BE2C (cell line): ENCODE measurements around the gene PTPA.
"Not testable (repeated sequence)": the region's sequence is repeated elsewhere in the genome, so short reads cannot be mapped to it uniquely, and the experiment has no call there.

Experiments used
- DNase-seq: peaks from one replicate; pipeline ENCODE4 v3.0.0-alpha.2; 2020
- H3K27me3 ChIP-seq: fragments of 250-450 bp; sonication (Bioruptor Pico); 2 replicates; pipeline ENCODE4 v1.5.1; 2020; ENCODE audit warnings: mild to moderate bottlenecking
- H3K36me3 ChIP-seq: fragments of 250-450 bp; sonication (Bioruptor Pico); 2 replicates; pipeline ENCODE4 v1.5.1; 2020; ENCODE audit warnings: mild to moderate bottlenecking
- H3K4me1 ChIP-seq: fragments of 250-450 bp; sonication (Bioruptor Pico); 2 replicates; pipeline ENCODE4 v1.5.1; 2020
- H3K4me3 ChIP-seq: 2 replicates; pipeline ENCODE4 v1.5.1; 2011; ENCODE audit warnings: low read depth, low read length
- H3K9me3 ChIP-seq: fragments of 250-450 bp; sonication (Bioruptor Pico); 2 replicates; pipeline ENCODE4 v1.5.1; 2020
- TF ChIP-seq, protein P1 (sequence below): IDR thresholded peaks from 2 replicates; pipeline ENCODE4 v1.5.1; 2012; ENCODE audit warnings: mild to moderate bottlenecking, low read depth, low read length

The PTPA gene

DNA sequence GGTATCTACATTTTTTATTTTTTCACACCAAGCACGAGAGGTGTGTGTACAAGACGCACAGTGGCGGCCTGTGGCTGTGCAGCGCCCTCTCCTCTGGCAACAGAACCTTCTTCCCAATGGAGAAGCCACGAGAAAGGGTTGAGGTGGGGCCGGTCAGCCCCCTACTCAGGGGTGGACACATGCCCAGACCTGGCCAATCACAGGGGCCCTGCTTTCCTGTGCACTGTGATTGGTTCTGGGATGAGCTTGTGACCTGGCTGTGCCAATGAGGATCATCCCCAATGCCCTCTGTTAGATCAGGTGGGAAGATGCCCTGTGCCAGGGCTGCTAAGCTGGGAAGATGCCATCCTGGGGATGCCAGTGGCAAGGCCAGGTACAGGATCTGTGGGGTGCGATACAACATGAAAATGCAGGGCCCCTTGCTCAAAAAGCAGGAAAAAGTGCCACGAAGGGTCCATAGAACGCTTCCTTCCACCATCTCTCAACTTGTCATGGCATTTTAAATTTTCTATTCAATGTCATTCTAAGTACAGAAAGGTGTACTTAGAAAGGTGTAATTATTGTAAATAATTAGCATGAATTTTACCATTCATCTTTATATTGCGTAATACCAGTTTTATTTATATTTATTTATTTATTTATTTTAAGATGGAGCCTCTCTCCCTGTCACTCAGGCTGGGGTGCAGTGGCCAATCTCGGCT lies 51.4 kb downstream of the PTPA start:
- Histone ChIP-seq H3K9me3 (no peaks in the 10 kb centered on the region), H3K36me3 (no peaks in the 10 kb centered on the region), H3K4me3 (no peak overlapping the region), H3K4me1 (peaks cover under 1% of the 10 kb centered on the region; the same call in 1 of the 2 replicates), H3K27me3 (no peaks in the 10 kb centered on the region)
- no peak for DNase-seq
- TF ChIP-seq, protein P1, sequence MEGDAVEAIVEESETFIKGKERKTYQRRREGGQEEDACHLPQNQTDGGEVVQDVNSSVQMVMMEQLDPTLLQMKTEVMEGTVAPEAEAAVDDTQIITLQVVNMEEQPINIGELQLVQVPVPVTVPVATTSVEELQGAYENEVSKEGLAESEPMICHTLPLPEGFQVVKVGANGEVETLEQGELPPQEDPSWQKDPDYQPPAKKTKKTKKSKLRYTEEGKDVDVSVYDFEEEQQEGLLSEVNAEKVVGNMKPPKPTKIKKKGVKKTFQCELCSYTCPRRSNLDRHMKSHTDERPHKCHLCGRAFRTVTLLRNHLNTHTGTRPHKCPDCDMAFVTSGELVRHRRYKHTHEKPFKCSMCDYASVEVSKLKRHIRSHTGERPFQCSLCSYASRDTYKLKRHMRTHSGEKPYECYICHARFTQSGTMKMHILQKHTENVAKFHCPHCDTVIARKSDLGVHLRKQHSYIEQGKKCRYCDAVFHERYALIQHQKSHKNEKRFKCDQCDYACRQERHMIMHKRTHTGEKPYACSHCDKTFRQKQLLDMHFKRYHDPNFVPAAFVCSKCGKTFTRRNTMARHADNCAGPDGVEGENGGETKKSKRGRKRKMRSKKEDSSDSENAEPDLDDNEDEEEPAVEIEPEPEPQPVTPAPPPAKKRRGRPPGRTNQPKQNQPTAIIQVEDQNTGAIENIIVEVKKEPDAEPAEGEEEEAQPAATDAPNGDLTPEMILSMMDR: no peak

DNA sequence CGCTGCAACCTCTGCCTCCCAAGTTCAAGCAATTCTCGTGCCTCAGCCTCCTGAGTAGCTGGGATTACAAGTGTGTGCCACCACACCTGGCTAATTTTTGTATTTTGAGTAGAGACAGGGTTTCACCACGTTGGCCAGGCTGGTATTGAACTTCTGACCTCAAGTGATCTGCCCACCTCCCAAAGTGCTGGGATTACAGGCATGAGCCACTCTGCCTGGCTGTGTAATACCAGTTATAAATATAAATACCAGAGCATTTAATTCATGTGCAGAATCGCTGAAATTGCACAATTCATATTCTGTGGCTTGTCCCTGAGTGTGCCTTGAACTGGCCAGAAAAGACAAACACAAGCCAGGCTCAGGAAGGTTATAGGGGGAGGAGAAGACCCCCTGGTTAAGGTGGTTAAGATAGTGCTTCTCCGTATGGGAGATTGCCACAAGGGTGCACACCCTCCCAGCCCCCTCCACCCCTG lies 52.0 kb downstream of the PTPA start:
- H3K4me1 ChIP-seq, H3K27me3 ChIP-seq: not testable (repeated sequence)

DNA sequence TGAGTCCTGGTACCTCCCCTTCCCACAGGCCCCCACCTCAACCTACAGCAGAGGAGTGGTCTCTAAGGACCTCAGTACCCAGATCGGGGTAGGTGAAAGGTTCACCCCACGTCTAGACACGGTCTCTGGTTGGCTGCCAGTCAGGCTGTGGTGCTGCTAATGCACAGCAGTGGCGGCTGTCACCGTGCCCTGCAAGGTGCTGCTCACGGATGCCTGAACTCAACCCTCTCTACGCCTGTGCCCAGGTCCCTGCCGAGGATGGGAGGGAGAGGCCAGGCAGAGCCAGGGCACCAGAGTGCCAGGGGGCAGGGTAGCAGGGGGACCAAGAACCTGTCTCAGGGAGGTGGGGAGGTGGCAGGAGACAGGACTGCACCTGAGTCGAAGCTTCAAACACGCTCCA lies 52.5 kb downstream of the PTPA start:
- H3K36me3 ChIP-seq: no peaks in the 10 kb centered on the region
- DNase-seq: no peak
- H3K4me1 ChIP-seq: peaks cover 5% of the 10 kb centered on the region; the same call in 1 of the 2 replicates
- H3K27me3 ChIP-seq: no peaks in the 10 kb centered on the region
- TF ChIP-seq, protein P1: no peak
- H3K4me3 ChIP-seq: no peak overlapping the region
- no peaks in the 10 kb centered on the region for H3K9me3 ChIP-seq

More for the DNA sequence above, 52.0 kb downstream of the PTPA start:
- not testable (repeated sequence) for H3K9me3 ChIP-seq, H3K36me3 ChIP-seq, DNase-seq, H3K4me3 ChIP-seq

DNA sequence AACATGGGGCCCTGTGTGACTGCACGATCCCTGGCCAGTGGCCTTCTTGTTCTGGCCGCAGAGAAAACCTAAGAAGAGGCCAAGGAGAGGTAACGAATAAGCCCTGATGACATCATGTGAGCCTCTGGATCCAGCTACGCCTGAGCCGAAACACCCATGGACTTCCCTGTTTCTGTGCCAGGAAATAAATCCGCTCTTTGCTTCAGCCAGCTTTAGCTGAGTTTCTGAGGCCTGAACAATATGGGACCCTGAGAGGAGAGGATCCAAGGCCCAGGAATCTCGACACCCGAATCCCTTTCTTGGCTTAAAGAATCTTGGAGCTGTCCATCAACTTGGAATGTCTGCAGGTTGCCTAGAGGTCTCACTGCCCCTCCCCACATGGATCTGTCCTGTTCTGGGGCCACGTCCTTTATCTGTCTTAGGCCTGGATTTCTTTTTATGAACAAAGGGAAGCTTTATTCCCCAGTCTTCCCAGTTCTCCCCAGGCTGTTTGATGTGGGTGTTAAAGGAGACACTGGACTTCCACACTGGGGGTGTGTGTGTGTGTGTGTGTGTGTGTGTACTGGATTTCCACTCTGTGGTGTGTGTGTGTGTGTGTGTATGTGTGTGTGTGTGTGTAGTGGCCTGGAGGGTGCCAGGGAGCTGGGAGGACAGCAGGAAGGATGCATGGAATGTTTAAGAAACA lies 53.2 kb downstream of the PTPA start:
- H3K4me1 ChIP-seq: peaks cover 5% of the 10 kb centered on the region; the same call in 1 of the 2 replicates
- H3K27me3 ChIP-seq: no peaks in the 10 kb centered on the region
- no peaks in the 10 kb centered on the region for H3K36me3 ChIP-seq
- TF ChIP-seq, protein P1: no peak
- no peak for DNase-seq
- H3K9me3 ChIP-seq: no peaks in the 10 kb centered on the region
- H3K4me3 ChIP-seq: no peak overlapping the region

DNA sequence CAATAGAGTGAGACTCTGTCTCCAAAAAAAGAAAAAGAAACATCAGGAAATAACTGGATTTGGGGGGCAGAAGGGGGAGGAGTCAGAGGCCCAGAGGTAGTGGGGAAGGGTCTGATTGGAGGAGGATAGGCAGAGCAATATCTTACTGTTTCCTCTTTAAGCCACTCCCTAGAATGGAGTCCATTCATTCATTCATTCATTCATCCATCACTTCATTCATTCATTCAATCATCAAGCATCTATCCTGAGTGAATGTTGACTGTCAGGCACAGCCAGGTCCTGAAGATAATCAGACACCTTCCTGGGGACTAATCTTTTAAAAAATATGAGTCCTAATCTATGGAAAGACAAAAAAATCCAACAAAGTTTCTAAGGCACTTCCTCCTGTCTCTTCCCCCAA lies 54.0 kb downstream of the PTPA start:
- Histone ChIP-seq H3K9me3 (no peaks in the 10 kb centered on the region), H3K4me3 (no peak overlapping the region), H3K4me1 (peaks cover 5% of the 10 kb centered on the region; the same call in 1 of the 2 replicates), H3K27me3 (no peaks in the 10 kb centered on the region), H3K36me3 (no peaks in the 10 kb centered on the region)
- TF ChIP-seq, protein P1: no peak
- no peak for DNase-seq

DNA sequence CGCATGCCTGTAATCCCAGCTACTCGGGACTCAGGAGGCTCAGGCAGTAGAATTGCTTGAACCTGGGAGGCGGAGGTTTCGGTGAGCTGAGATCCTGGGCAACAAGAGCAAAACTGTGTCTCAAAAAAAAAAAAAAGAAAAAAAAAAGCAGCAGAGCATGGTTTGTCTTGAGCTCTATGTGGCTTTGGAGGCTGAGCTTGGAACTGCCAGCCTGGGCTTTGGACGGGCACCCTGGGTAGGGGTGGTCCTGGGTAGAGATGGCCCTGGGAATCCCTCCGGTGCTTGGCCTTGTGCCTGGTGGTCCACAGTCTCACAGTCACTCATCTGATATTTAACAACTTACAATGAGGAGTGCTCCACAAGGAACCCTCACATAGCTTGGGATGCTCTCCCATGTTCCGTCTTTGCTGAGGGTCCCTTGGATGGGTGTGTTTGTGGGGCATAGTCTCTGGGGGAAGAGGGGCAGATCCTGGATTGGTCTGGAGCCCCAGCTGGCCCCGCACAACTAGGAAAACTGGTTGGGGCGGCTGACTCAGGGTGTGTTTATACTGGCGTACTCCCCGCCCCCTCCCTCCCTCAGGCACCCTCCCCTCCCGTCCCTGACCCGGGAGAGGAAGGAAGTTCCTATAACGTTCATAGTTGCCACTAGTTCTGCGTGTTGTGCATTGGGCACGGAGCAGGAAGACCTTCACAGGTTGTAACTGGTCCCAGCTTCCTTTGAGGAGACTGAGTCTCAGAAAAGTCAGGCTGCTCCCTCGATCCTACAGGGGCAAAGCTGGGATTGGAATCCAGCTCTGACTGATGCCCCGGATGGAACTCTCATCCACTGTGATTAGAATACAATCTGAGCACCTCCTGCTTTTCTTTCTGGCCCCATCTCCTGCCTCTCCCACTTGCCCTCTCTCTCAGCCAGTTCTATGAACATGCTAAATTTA lies 55.7 kb downstream of the PTPA start:
- TF ChIP-seq, protein P1: no peak
- Histone ChIP-seq H3K4me1 (peaks cover 5% of the 10 kb centered on the region; the same call in 1 of the 2 replicates), H3K9me3 (no peaks in the 10 kb centered on the region), H3K27me3 (no peaks in the 10 kb centered on the region), H3K4me3 (no peak overlapping the region), H3K36me3 (no peaks in the 10 kb centered on the region)
- no peak for DNase-seq
